ENCODE measurements around the gene MYL5. TPM values are rescaled to one million over a fixed set of nuclear protein-coding genes. Genes with fewer than 3 reads are reported as not detected.

The MYL5 gene
- total and polyA plus RNA-seq, 2 of the 4 experiments (the other 2 are of a cell fraction), result 9.1 to 16.0 TPM

DNA sequence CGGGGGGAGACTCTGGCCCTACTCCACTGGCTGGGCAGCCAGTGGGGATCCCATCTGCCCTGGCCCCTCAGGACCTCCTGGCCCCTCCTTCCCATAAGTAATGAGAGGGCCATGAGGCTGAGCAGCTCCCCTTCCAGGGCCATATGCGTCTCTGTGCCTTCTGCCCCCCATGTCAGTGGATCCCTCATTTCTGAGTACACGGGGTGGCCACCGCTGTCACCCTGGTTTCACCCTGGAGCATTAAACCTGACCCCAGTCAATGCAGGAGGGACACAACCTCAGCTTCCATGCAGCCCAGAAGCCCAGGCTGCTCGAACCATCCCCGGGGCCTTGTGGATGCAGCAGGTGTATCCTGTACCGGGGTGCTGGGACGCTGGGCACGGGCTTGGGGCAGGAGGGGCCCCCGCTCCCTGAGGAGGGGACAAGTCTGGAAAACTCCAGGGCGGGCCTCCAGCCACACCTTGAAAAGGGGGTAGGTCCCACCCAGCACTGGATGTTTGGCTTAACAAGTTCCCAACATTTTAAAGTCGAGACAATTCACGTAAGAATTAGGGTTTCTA is 24.5 kb upstream of the MYL5 start:
- peak overlapping the region; percentile 43 for H2AFZ ChIP-seq (replicated peaks; ENCODE audit: low read length, poor library complexity)
- no peak overlapping the region for H3K14ac ChIP-seq (replicated peaks; ENCODE audit: low read depth, low read length)
- no peak overlapping the region for H2BK5ac ChIP-seq (ENCODE audit: low read depth, low read length, poor library complexity, severe bottlenecking)
- no peak overlapping the region for H2BK20ac ChIP-seq (ENCODE audit: low read depth, low read length)
- H3K56ac ChIP-seq (ENCODE audit: extremely low read depth, insufficient read depth, low read length), result no peak overlapping the region
- H4K91ac ChIP-seq (ENCODE audit: insufficient read depth, low read depth, low read length), result no peak overlapping the region
- no peak overlapping the region for H3K4me2 ChIP-seq (ENCODE audit: low read depth, low read length)
- intact Hi-C loops (cut with micrococcal nuclease) (no loop called here), dilution Hi-C loops (cut with HindIII; ENCODE audit: low sequenced_read_pairs, unreplicated experiment) (no loop called here), in situ Hi-C loops (cut with MboI; ENCODE audit: low sequenced_read_pairs) (no loop called here)
- no peak overlapping the region for H3K4me3 ChIP-seq (ENCODE audit: insufficient read depth, low read depth, low read length)
- no peak overlapping the region for H3K9ac ChIP-seq (ENCODE audit: low read depth, low read length)
- POLR2A ChIA-PET (ENCODE audit: unreplicated experiment), result no interaction called here
- H3K9me1 ChIP-seq (ENCODE audit: insufficient read depth, low read length), result no peaks in the 10 kb centered on the region
- H3K4ac ChIP-seq (ENCODE audit: low read depth, low read length), result no peak overlapping the region
- WGBS, 2 experiments (ENCODE audit: extremely low coverage in 2 of 2, insufficient read length in 1 of 2), result 77% methylated on average over 6 of the region's 13 CpGs; no CpG with 5 or more reads in 1 of the 2 experiments
- no peak overlapping the region for H2AK9ac ChIP-seq (replicated peaks; ENCODE audit: low read depth, low read length, poor library complexity)
- H2BK120ac ChIP-seq (ENCODE audit: low read depth, low read length), result no peak overlapping the region
- no peak overlapping the region for H4K5ac ChIP-seq (ENCODE audit: low read depth, low read length)
- ATAC-seq (ENCODE audit: low read depth), result no peak
- no peaks in the 10 kb centered on the region for H3K4me1 ChIP-seq (ENCODE audit: control insufficient read depth, insufficient read depth, low read length)
- no TSS peak for BruUV-seq (replicated peaks)
- TF ChIP-seq RAD21 (IDR thresholded peaks at IDR 0.05; ENCODE audit: low read length) (no peak), RFX5 (IDR thresholded peaks at IDR 0.05; ENCODE audit: low read depth, low read length) (no peak), CEBPB (IDR thresholded peaks at IDR 0.05; ENCODE audit: low read depth, low read length) (no peak), SMC3 (IDR thresholded peaks at IDR 0.05; ENCODE audit: low read depth, low read length) (no peak)
- TF ChIP-seq, protein P1, sequence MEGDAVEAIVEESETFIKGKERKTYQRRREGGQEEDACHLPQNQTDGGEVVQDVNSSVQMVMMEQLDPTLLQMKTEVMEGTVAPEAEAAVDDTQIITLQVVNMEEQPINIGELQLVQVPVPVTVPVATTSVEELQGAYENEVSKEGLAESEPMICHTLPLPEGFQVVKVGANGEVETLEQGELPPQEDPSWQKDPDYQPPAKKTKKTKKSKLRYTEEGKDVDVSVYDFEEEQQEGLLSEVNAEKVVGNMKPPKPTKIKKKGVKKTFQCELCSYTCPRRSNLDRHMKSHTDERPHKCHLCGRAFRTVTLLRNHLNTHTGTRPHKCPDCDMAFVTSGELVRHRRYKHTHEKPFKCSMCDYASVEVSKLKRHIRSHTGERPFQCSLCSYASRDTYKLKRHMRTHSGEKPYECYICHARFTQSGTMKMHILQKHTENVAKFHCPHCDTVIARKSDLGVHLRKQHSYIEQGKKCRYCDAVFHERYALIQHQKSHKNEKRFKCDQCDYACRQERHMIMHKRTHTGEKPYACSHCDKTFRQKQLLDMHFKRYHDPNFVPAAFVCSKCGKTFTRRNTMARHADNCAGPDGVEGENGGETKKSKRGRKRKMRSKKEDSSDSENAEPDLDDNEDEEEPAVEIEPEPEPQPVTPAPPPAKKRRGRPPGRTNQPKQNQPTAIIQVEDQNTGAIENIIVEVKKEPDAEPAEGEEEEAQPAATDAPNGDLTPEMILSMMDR (conservative IDR thresholded peaks at IDR 0.05; ENCODE audit: low read depth, low read length), result no peak
- TF ChIP-seq, protein P2, sequence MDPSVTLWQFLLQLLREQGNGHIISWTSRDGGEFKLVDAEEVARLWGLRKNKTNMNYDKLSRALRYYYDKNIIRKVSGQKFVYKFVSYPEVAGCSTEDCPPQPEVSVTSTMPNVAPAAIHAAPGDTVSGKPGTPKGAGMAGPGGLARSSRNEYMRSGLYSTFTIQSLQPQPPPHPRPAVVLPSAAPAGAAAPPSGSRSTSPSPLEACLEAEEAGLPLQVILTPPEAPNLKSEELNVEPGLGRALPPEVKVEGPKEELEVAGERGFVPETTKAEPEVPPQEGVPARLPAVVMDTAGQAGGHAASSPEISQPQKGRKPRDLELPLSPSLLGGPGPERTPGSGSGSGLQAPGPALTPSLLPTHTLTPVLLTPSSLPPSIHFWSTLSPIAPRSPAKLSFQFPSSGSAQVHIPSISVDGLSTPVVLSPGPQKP (IDR thresholded peaks at IDR 0.05; ENCODE audit: borderline replicate concordance, low read depth, low read length), result no peak
- H3K18ac ChIP-seq (ENCODE audit: low read depth, low read length), result no peak overlapping the region
- H2AK5ac ChIP-seq (ENCODE audit: low read depth, low read length), result no peak overlapping the region
- H4K20me1 ChIP-seq (ENCODE audit: insufficient read depth, low read length), result no peaks in the 10 kb centered on the region
- no peaks in the 10 kb centered on the region for H3K36me3 ChIP-seq (ENCODE audit: control insufficient read depth, insufficient read depth, low read length)
- no peaks in the 10 kb centered on the region for H3K79me1 ChIP-seq (ENCODE audit: low read depth in 1 of 2, low read length in 2 of 2)
- H3K9me3 ChIP-seq (ENCODE audit: control insufficient read depth, insufficient read depth, low read length), result peaks cover 3% of the 10 kb centered on the region
- H2BK15ac ChIP-seq (ENCODE audit: low read depth, low read length), result no peak overlapping the region
- CTCF ChIA-PET, result no interaction called here
- no peak overlapping the region for H3K23ac ChIP-seq (ENCODE audit: low read depth, low read length)
- no peak overlapping the region for H3K27ac ChIP-seq (ENCODE audit: insufficient read depth, low read length)
- DNase-seq, result no peak
- no peak overlapping the region for H4K8ac ChIP-seq (ENCODE audit: low read depth in 2 of 2, low read length in 2 of 2)
- peaks cover 11% of the 10 kb centered on the region; the same call in 1 of the 2 replicates for H3K27me3 ChIP-seq (ENCODE audit: control insufficient read depth, insufficient read depth, low read length)

Measured in IMR-90 (cell line).